Epithelial cell of esophagus (primary cell): ENCODE measurements around the gene DIAPH3.
A peak's percentile ranks its signal among the peaks of the same experiment; 100 is the strongest.

ENCODE experiments used
- DNase-seq: peaks from one replicate; pipeline ENCODE4 v3.0.0; 2010; ENCODE audit warnings: low read depth
- H3K4me3 ChIP-seq: 2 replicates; pipeline ENCODE4 v1.5.1; 2011; ENCODE audit warnings: mild to moderate bottlenecking, low read length, control low read depth
- CTCF ChIP-seq: IDR thresholded peaks from 2 replicates; pipeline ENCODE4 v1.5.1; 2011; ENCODE audit warnings: low read depth, mild to moderate bottlenecking, low read length, control low read depth, inconsistent platforms; ENCODE audit not compliant: insufficient read depth; ENCODE audit errors: missing control alignments

DIAPH3 gene

GRCh38 chr13:59770451-59770850, 393.3 kb downstream of the DIAPH3 start:
- peak; percentile 60 for DNase-seq
- no peak overlapping the region for H3K4me3 ChIP-seq
- TF ChIP-seq CTCF: no peak

GRCh38 chr13:59766236-59766635, 397.5 kb downstream of the DIAPH3 start:
- DNase-seq: no peak
- H3K4me3 ChIP-seq: no peak overlapping the region
- no peak for TF ChIP-seq CTCF

GRCh38 chr13:59755632-59756290, 408.0 kb downstream of the DIAPH3 start:
- peak; percentile 13 for DNase-seq
- no peak overlapping the region for H3K4me3 ChIP-seq
- TF ChIP-seq CTCF: no peak

- DNase-seq: no peak
- H3K4me3 ChIP-seq: no peak overlapping the region
- no peak for TF ChIP-seq CTCF
Measured at GRCh38 chr13:59754411-59754810, 409.3 kb downstream of the DIAPH3 start.

GRCh38 chr13:59750860-59751259, 412.9 kb downstream of the DIAPH3 start:
- peak; percentile 41 for DNase-seq
- H3K4me3 ChIP-seq: no peak overlapping the region
- no peak for TF ChIP-seq CTCF

- no peak for DNase-seq
- no peak for TF ChIP-seq CTCF
- H3K4me3 ChIP-seq: no peak overlapping the region
Measured at GRCh38 chr13:59748046-59748445, 415.7 kb downstream of the DIAPH3 start.

- no peak for DNase-seq
- H3K4me3 ChIP-seq: no peak overlapping the region
- no peak for TF ChIP-seq CTCF
Measured at GRCh38 chr13:59747529-59747928, 416.2 kb downstream of the DIAPH3 start.
